Osteocyte (in vitro differentiated cells): ENCODE measurements around the gene ADAM15. TPM values are rescaled to one million over a fixed set of nuclear protein-coding genes. Genes with fewer than 3 reads are reported as not detected.

ENCODE experiments used
- DNase-seq: peaks from one replicate; pipeline ENCODE4 v3.0.0; 2021; ENCODE audit warnings: mixed read lengths; ENCODE audit not compliant: unreplicated experiment; ENCODE audit errors: extremely low spot score
- H3K27ac Mint-ChIP-seq: one replicate; pipeline ENCODE4 v1.8.0; 2021; ENCODE audit warnings: mild to moderate bottlenecking, mixed read lengths; ENCODE audit not compliant: unreplicated experiment
- H3K27me3 Mint-ChIP-seq: one replicate; pipeline ENCODE4 v1.8.0; 2021; ENCODE audit warnings: mixed read lengths; ENCODE audit not compliant: unreplicated experiment
- H3K36me3 Mint-ChIP-seq: one replicate; pipeline ENCODE4 v1.8.0; 2021; ENCODE audit warnings: mixed read lengths; ENCODE audit not compliant: unreplicated experiment
- H3K4me1 Mint-ChIP-seq: one replicate; pipeline ENCODE4 v1.8.0; 2021; ENCODE audit warnings: mixed read lengths; ENCODE audit not compliant: unreplicated experiment
- H3K4me3 Mint-ChIP-seq: one replicate; pipeline ENCODE4 v1.8.0; 2021; ENCODE audit warnings: mild to moderate bottlenecking, moderate library complexity, mixed read lengths; ENCODE audit not compliant: unreplicated experiment
- H3K9me3 Mint-ChIP-seq: one replicate; pipeline ENCODE4 v1.8.0; 2021; ENCODE audit warnings: mixed read lengths; ENCODE audit not compliant: unreplicated experiment
- CTCF ChIP-seq: fragments of 200-600 bp; sonication (generic); IDR thresholded peaks from 2 replicates; pipeline ENCODE4 v1.5.0; 2021; ENCODE audit warnings: antibody characterized with exemption, mild to moderate bottlenecking, moderate library complexity
- total RNA-seq: library from RNA; stranded (reverse); gene quantifications from 2 replicates; pipeline ENCODE4 v1.2.1, GENCODE V29; 2021

Gene ADAM15
- total RNA-seq, 1 donor from 2014 or later: 89.4 TPM

- no peaks in the 10 kb centered on the region for H3K9me3 Mint-ChIP-seq
- H3K4me3 Mint-ChIP-seq: no peak overlapping the region
- H3K36me3 Mint-ChIP-seq: no peaks in the 10 kb centered on the region
- TF ChIP-seq CTCF: no peak
- DNase-seq: no peak
- H3K27ac Mint-ChIP-seq: no peak overlapping the region
- no peaks in the 10 kb centered on the region for H3K4me1 Mint-ChIP-seq
- H3K27me3 Mint-ChIP-seq: no peaks in the 10 kb centered on the region
Measured at GRCh38 chr1:155037851-155038441, 13.2 kb upstream of the ADAM15 start.

GRCh38 chr1:155038602-155039307, 12.4 kb upstream of the ADAM15 start:
- no peak for TF ChIP-seq CTCF
- Mint-ChIP-seq H3K36me3 (no peaks in the 10 kb centered on the region), H3K4me1 (peaks cover 2% of the 10 kb centered on the region), H3K9me3 (no peaks in the 10 kb centered on the region), H3K27me3 (no peaks in the 10 kb centered on the region), H3K4me3 (no peak overlapping the region), H3K27ac (no peak overlapping the region)
- DNase-seq: no peak

DNA sequence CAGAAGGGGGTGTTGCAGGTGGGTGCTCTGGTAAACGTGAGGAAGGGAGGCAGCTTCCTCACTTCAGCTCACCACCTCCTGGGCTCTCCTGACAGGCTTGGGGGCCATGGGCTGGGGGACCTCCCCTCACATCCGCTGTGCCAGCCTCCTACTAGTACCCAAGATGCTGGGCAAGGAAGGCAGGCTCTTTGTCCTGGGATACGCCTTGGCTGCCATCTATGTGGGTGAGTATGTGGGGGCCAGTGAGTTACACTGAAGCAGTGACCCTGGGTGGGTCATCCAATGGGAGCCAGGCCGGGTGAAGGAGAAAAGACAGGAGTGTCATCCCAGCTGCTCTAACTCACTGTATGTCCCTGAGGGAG, 11.8 kb upstream of the ADAM15 start:
- H3K9me3 Mint-ChIP-seq: no peaks in the 10 kb centered on the region
- no peak overlapping the region for H3K27ac Mint-ChIP-seq
- peaks cover 4% of the 10 kb centered on the region for H3K4me1 Mint-ChIP-seq
- DNase-seq: no peak
- H3K27me3 Mint-ChIP-seq: no peaks in the 10 kb centered on the region
- H3K4me3 Mint-ChIP-seq: no peak overlapping the region
- TF ChIP-seq CTCF: no peak
- H3K36me3 Mint-ChIP-seq: no peaks in the 10 kb centered on the region

- no peak for DNase-seq
- H3K4me1 Mint-ChIP-seq: peaks cover 9% of the 10 kb centered on the region
- no peaks in the 10 kb centered on the region for H3K27me3 Mint-ChIP-seq
- no peaks in the 10 kb centered on the region for H3K9me3 Mint-ChIP-seq
- TF ChIP-seq CTCF: no peak
- H3K4me3 Mint-ChIP-seq: no peak overlapping the region
- H3K36me3 Mint-ChIP-seq: no peaks in the 10 kb centered on the region
- no peak overlapping the region for H3K27ac Mint-ChIP-seq
Measured at GRCh38 chr1:155040358-155041093, 10.6 kb upstream of the ADAM15 start.

DNA sequence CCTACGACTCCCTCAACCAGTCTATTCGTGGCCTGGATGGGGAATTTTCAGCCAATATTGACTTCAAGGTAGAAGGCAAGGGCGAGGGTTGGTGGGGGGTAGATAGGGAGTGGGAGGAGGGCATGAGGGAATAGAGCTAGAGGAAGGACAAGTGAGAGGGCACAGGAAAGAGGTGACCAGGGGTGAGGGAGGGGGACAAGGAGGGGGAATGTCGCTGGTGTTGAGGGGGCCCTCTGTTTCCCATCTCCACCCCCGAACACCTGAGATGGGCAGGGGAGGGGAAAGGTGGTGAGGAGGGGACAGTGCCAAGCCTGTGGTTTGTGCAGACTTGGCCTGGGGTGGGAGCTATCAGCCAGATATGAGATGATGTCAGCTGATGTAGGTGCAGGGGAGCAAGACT, 8.3 kb upstream of the ADAM15 start:
- H3K4me1 Mint-ChIP-seq: peaks cover 9% of the 10 kb centered on the region
- H3K4me3 Mint-ChIP-seq: no peak overlapping the region

More for the DNA sequence above, 8.3 kb upstream of the ADAM15 start:
- H3K9me3 Mint-ChIP-seq: no peaks in the 10 kb centered on the region
- no peak for DNase-seq
- no peak for TF ChIP-seq CTCF
- no peaks in the 10 kb centered on the region for H3K27me3 Mint-ChIP-seq
- no peaks in the 10 kb centered on the region for H3K36me3 Mint-ChIP-seq
- H3K27ac Mint-ChIP-seq: no peak overlapping the region
